ENCODE measurements around the gene PREX1.

PREX1 gene

DNA sequence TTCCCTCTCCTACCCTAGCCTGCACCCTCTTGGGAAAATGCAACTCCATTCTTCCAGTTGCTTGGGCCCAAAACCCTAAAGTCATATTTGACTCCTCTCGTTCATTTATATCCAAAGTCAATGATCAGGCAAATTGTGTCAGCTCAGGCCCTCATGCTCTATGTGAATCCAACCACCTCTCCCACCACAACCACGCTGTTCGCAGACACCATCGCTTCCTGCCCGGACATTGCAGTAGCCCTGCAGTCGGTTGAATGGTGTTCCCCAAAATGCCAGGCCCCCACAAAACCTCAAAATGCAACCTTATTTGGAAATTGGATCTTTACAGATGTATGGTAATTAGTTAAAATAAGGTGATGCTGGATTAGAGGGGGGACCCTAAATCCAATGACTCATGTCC lies 98.3 kb downstream of the PREX1 start:
- no peak for DNase-seq

DNA sequence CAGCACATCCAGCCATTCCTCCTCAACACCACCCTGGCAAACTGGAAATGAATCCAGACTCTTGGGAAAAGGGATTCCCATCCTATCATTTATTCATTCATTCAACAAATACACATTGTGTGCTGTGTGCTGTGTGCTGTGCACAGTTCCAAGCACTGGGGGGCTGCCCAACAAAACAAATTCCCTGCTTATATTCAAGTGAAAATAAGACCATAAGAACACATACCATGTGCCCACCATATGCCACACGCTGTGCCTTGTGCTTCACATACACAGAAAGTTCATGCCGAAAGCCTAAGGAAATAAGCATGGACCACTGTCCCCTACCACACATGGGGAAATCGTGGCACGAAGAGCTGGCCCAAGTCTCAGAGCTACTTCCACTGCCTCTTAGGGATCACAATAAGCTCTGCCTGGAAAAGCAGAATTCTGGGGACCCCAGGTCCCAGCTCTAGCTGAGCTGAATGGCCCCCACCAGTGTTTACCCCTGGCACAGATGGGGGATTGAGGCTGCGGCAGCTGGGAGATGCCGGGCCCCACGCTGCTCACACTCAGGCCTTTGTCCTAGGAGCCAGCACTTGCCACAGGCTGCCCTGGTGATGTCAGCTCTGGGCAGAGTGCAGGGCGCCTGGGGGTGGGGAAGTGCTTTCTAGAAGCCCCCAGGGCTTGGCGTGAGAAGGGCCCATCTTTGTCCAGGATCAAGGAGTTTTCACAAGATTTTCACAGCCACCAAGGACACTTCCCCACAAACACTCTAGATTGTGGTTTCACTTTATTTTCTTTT lies 99.6 kb downstream of the PREX1 start:
- peak; percentile 77 for DNase-seq

DNA sequence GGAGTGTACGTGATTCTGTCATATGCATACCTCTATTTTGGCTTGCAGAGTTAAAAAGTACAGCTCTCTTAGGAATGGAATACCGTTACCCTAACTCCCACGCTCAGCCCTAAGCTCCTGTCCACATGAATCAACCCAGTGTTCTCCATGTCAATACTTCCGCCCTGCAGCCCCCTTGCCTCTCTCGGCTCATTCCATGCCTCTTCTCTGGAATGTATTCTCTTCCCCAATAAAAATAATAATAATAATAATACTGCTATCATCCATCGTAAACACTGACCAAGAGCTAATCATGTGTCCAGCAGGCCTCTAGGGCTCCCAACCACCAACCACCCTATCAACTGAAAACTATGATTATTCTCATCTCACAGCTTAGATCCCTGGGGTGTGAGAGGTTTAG lies 100.6 kb downstream of the PREX1 start:
- no peak for DNase-seq

DNA sequence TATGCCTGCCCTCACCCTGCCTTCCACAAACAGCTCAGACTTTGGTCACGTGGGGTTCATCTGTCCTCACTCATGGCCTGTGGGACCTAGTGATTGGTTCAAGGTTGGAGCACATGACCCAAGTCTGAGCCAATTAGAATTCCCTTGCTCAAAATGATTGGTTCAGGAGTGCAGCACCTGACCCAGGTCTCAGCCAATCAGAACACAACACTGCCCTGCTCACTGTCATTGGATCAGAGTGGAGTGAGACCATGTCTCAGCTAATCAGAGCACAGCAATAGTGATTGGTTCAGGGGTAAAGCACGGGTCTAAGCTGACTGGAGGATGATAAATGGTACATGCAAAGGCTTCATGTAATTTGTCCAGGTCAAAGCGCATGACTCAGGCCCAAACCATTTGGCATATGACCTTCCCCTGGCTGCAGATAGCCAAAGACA lies 102.2 kb downstream of the PREX1 start:
- no peak for DNase-seq

DNA sequence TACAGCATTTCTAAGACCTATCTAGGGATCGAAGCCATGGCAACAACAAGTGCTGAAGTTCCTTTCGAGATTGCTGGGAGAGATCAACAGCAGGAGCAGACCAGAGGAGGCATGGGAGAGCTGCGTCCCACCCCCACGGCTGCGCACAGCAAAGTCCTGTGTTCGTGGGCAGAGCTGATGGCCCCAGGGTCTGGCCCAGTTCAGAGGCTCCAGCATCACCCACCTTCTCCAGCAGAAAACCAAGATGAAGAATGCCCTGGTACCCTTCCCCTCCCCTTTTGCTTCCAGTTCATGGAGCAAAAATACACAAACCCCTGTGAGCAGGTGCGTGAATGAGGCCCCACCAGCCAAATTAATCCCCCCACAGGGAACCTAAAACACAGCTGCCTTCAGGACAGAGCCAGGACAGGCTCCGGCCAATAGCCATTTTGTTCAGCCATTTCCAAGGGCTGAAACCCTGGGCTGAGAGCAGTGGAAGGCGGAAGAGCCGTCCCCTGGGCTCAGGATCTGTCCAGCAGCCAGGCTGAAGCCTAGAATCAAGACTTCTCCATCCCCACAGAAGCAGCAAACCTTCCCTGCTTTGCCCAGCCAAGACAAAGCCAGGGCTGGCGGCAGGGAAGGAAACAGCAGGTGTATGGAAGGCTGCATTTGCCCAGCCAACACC lies 102.8 kb downstream of the PREX1 start:
- peak; percentile 78 for DNase-seq

DNA sequence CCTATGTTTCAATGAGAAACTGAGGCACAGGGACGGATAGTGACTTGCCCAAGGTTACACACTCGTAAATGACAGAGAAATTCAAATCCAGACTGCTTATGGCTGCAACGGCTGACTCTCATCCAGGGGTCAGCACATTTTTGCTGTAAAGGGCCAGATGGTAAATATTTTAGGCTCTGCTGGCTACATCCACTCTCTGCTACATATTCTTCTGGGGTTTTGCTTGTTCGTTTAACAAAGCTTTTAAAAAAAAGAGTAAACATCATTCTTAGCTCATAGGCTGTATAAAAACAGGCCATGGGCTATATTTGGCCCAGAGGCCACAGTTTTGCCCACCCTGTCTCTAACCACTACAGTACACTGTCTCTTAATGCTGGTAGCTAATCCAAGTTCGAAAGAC lies 103.4 kb downstream of the PREX1 start:
- no peak for DNase-seq

DNA sequence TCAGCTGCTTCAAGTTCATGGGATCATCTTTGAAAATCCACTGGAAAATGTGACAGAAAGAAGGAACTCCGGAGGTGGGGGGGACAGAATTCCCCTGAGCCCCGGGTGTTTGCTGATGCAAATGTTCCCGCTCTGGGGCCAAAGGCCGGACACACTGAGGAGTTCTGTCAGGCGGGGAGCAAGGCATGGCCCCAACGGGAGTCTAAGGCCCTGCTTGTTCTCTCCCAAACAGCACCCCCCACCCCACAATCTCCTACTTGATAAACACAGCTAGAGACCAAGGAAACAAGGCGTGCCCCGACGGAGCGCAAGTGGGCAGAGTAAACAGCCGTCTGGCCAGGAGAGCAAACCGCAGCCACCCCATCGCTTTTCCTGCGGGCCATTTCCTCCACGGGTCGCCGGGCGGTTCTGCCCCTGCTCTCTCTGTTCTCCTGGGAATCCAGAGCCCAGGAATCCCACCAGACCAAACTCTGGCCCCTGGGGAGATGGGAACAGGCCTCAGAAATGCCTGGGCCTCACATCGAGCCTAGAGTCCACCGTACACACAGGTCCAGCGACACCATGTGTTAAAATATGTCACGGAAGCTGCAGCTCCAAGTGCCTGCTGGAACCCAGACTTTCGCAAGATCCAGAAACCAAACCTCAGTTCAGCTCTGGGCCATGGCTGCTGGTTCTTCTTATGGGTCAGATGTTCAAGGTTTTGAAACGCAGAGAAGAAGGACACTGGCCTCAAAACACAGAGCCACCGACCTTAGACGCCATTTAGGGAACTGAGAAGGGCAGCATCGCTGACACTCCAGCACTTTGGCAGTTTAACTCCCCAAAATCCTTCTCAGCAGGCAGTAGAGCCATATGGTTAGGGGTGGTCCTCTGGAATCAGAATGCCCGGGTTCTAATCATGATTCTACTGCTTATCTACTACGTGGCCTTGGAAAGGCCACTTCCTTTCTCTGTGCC lies 104.2 kb downstream of the PREX1 start:
- DNase-seq, result peak; percentile 61

DNA sequence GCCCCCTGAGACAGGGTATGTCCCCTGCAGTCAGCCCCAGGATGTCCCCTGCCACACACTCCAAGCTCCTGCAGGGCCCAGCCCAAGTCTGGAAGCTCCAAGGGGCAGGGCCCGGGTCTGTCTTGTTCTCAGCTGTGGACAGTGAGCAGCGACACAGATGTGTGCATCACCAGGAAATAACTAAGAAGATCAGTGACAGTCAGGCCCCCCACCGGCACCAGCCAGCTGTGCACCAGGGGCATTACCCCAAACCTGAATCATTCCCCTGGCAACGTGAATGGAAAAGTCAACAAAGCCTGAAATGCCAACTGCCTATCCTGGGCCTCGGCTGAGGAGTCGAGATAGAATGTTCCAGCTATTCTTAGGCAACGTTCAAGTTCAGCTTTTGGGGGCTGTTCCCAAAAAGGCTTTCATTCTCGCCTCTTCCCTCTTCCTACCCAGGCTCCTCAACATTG lies 105.0 kb downstream of the PREX1 start:
- peak; percentile 70 for DNase-seq

DNA sequence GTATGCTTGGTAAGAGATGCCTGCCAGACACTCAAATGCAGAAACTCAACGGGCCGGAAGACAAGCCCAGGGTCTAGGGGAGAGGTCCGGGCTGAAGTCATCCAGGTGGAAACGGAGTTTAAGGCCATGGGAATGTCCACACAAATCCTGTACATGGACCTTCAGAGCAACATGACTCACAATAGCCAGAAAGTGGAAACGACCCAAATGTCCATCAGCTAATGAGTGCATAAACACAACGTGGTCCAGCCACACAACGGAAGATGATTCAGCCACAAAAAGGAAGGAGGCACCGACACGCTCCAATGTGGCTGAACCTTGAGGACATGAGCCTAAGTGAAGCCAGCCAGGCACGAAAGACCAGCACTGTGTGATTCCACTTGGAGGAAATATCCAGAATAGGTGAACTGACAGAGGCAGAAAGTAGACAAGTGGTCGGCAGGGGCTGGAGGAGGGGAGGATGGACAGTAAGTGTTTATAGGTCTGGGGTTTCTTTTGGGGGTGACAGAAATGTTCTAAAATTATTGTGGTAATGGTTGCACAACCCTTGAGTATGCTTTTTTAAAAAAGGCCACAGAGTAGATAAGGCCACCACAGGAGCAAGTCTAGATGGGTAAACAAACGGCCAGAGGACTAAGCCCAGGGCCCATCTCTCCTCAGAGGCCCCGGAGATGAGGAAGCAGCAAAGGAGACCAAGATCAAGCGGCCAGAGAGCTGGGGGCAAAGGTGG lies 105.6 kb downstream of the PREX1 start:
- no peak for DNase-seq

DNA sequence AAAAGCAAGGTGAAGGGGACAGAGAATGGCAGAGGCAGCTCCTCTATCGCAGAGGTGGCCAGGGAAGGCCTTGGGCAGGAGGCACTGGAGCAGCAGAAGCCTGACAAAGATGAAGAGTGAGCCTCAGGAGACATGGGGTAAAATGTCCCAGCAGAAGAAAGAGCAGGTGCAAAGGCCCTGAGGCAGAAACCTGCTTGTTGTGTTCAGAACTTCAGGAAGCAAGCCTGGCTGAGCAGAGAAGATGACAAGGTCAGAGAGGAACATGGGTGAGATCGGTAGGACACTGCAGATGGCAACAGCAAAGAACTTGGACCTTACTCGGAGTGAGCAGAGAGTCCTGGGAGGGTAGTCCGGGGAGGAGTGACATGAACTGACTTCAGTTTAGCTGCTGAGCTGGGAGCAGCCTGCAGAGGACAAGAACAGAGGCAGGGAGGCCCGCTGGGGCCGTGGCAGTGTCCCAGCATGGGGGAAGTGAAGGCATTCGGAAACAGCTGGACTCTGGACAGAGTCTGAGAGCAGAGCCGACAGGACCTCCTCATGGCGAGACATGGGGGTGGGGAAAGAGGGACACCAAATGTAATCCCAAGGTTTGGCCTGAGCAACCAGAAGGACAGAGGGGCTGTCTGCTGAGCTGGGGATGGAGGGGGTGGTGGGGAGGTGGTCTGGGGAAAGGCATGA lies 106.3 kb downstream of the PREX1 start:
- peak; percentile 17 for DNase-seq

DNA sequence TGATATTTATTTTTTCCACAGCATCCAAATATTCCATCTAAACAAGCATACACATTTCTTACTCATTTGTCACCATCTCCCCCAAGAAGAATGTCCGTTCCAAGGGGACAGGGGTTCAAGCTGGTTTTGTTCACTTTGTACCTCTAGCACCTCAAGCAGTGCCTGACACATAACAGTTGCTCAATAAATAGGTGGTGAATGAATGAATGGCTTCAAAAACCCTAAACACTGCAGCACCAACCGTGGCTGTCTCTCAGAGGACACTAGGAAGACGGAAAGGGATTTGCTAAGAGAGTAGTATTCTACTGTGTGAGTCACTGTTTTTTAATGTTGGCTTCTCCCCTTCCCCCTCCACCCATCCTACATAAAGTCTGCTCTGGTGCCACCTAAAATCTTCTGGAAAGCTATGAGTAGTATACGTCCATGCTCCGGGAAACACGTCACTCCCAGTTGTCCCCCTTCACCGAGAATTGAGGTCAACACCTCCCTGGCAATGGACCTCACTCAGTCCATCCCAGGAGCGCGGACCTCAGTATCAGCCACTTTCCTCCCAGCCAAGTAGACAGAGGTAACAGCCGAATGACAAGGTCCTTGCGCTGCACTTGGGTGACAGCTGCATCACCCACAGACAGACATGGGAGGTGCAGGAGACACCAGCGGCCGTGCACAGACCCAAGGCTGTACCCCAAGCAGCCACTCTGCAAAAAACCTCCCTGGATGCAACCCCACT lies 107.4 kb downstream of the PREX1 start:
- peak; percentile 17 for DNase-seq

DNA sequence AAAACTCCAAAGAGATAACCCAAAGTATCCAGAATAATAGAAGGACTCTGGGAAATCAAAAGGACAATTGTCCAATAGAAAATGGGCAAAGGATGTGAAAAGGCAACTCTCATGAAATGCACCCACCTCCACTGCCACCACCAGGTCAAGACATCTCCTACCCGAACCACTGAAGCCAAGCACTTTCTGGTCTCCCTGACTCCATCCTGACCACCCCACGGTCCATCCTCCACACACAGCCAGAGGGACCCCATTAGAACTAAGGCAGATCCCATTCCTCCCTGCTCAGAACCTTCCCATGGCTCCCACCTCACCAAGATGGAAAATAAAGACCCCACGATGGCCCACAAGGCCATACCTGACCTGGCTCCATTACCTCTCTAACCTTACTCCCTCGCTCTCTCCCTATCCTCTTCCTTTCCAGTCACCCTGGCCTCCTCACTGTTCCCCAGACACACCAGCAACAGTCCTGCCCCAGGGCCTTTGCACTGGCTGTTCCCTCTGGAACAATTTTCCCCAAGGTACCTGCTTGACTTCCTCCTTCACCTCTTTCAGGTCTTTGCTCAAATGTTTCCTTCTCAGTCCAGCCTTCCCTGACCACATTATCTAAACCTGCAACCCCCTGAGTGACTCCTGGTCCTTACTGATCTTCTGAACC lies 108.1 kb downstream of the PREX1 start:
- DNase-seq, result no peak

DNA sequence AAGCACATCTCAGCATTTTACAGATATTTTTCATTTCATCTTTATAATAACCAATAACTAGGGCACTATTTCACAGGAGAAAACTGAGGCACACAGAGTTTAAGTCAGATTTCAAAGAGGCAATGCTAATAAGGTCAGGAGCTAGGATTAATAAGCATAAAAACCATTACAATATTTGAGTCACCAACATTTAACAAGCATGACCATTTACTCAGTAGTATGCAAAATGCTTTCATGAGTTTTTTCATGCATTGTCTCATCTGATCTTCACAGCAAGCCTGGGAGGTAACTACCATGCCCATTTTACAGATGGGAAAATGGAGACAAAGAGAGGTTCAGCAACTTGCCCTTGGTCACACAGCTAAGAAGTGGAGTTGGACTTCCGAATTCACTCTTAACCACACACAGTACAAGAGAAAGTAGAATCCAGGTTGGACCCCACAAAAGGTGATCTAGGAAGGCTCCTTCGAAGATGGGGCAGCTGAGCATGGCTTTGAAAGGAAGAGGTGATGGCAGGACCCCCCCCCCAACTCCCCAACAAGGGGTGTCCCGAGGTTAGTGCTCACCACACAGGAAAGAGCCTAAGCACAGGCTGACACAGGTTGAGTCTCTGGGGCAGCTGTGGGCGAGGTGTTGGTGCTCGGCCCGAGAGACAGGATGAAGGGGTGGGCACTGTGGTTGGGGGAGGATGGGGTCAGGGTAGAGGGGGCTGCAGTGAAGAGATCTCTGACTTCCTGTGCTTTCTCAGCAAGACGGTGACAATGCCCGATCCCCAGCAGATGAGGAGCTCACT lies 108.8 kb downstream of the PREX1 start:
- no peak for DNase-seq

DNA sequence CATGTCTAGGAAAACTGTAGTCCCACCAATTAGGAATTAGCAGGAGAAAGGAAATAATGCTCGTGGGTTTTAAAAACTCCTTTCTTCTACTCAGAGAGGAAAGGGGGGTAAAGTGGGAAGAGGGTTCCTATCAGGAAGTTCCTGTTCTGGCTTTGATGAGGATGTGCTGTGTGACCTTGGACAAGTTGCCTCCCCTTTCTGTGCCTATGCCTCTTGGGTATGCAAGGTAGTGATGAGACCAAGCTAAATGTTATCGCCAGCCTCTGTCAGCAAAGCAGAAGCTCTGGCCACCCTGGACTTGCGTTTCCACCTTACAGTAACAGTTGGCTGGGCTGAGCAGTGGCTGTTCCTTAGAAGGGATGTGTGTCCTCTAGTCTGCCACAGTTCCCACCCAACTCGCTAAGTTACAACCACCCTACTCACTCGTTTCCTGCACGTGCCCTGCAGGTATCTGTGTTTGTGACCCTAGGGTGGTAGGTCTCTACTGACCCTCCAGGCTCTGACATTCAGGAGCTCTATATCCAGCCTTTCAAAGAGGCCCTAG lies 110.0 kb downstream of the PREX1 start:
- DNase-seq, result no peak

DNA sequence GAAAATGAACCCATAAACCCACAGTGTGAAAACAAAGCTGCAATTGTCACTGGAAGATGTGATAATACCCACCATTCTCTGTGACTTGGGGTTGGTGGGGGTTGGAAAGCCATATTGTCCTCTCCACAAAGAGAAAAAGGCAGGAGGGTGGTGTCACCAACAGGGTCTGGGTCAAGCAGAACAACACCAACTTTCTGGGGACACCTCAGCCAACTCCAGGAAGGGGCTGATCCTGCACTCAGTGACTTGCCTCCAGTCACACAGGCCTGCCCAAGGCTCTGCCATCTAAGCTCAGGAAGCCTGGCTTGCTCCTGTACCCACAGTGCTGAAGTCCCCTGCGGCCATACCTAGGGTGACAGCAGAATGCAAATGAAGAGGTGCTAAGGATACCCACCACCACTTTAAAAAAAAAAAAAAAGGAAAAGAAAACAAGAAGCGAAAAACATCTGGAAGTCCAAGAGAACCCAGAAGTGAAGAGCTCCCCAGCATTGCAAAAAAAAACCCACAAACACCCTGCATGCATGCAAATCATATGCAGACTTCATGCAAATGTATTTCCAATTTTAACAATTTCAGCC lies 110.6 kb downstream of the PREX1 start:
- DNase-seq, result no peak

DNA sequence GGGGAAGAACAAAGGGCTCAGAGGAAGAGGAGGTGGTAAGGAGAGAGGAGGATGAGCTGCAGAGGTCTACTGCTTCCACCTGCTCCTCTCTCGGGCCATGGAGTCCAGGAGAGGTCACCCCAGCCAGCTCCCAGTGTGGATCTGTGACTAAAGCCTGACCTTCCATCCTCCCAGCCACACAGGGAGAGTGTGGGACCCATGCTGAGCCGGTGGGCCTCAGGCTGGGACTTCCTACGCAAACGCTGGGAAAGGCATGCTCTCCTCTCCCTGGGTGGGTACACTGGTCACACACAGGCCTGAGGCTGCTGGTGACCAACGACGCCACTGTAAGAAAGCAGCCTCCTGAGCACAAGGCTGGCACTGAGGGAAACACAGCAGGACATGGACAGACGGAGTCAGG lies 111.3 kb downstream of the PREX1 start:
- no peak for DNase-seq

DNA sequence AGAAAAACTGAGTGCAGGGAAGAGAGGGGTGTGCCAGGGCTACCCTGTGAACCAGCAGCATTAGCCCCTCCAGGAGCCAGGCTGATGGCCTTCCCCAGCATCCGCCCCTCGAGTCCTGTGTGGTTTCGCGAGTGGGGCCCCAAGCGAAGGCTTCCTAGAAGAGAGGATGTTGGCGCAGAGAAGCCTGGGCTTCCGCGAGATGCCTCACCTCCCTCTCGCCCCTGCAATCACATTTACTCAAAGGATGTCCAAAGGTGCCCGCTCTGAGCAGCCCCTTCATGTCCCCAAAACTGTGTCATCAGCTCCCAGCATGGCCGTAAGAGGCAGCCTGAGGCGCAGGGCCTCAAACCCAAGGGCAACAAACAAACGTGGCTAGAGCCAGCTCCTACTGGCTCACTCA lies 111.7 kb downstream of the PREX1 start:
- no peak for DNase-seq

DNA sequence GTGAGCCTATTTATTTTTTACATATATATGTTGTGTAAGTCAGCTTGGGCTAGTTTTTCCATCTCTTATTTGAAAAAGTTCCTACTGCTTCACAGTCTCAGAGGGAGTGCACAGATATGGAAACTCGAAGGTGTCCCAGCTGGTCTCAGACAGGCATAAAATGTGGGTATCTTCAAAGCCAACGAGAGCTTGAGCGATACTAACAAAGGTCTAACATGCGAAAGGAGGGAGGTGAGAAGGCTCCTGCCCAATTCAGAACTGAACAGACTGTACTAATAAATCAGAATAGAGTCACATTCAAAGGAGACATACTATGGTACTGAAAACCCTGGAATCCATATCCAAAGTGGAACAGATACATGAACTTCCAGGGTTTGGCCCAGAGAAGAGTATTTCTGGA lies 113.0 kb downstream of the PREX1 start:
- no peak for DNase-seq

All from femur (tissue), 1 donor.